Measurements from ENCODE around the gene ZDHHC13.

- TF ChIP-seq CTCF (optimal IDR thresholded peaks at IDR 0.05 in 1 of 3, IDR thresholded peaks at IDR 0.05 in 1 of 3, conservative IDR thresholded peaks at IDR 0.05 in 1 of 3; ENCODE audit: extremely low read depth in 1 of 3, insufficient read depth in 2 of 3, low read length in 3 of 3), result no peak
- no peak for TF ChIP-seq EZH2 (IDR thresholded peaks at IDR 0.05; ENCODE audit: low read length)
Observed at GRCh38 chr11:19087658-19088057, 29.3 kb upstream of the ZDHHC13 start.
